ENCODE measurements around the gene ZNF276. TPM values are rescaled to one million over a fixed set of nuclear protein-coding genes. Genes with fewer than 3 reads are reported as not detected.

ZNF276 gene
- polyA plus RNA-seq, 1 donor (not counting 4 experiments of a cell fraction or from before 2014, with no cell fraction given): 11.3 TPM

- FAIRE-seq (no peak), DNase-seq (ENCODE audit: low read depth, low spot score) (no peak)
- no peaks in the 10 kb centered on the region for H3K27me3 ChIP-seq (ENCODE audit: control insufficient read depth, extremely low read depth, insufficient read depth, low read length)
- no peak overlapping the region for H2AFZ ChIP-seq (ENCODE audit: control insufficient read depth, low read length)
- H3K9ac ChIP-seq (ENCODE audit: control insufficient read depth, extremely low read depth, insufficient read depth, low read length): no peak overlapping the region
- TF ChIP-seq EZH2 (IDR thresholded peaks at IDR 0.05; ENCODE audit: low read length): no peak
- no peak for TF ChIP-seq CTCF (optimal IDR thresholded peaks at IDR 0.05 in 1 of 3, IDR thresholded peaks at IDR 0.05 in 1 of 3, conservative IDR thresholded peaks at IDR 0.05 in 1 of 3; ENCODE audit: extremely low read depth in 1 of 3, insufficient read depth in 2 of 3, low read length in 3 of 3)
- H3K4me3 ChIP-seq (ENCODE audit: control insufficient read depth in 2 of 3, extremely low read depth in 1 of 3, insufficient read depth in 2 of 3, low read depth in 1 of 3, low read length in 3 of 3): no peak overlapping the region
- peaks cover 8% of the 10 kb centered on the region for H3K4me1 ChIP-seq (ENCODE audit: control insufficient read depth, extremely low read depth, insufficient read depth, low read length)
- no peak overlapping the region for H3K4me2 ChIP-seq (ENCODE audit: control insufficient read depth, extremely low read depth, insufficient read depth, low read depth, low read length)
- dilution Hi-C loops (cut with MboI; ENCODE audit: extremely low pct_ligation_motif_present, low sequenced_read_pairs): no loop called here
- H3K9me3 ChIP-seq (ENCODE audit: control insufficient read depth, low read depth, low read length): no peaks in the 10 kb centered on the region
- H3K36me3 ChIP-seq (ENCODE audit: control insufficient read depth in 2 of 2, extremely low read depth in 1 of 2, insufficient read depth in 2 of 2, low read length in 2 of 2): peaks cover 0 to 1% of the 10 kb centered on the region in 2 experiments
- H3K27ac ChIP-seq (ENCODE audit: control insufficient read depth, insufficient read depth, low read length): no peak overlapping the region
- peaks cover 3% of the 10 kb centered on the region for H3K79me2 ChIP-seq (ENCODE audit: control insufficient read depth, insufficient read depth, low read length)
- H4K20me1 ChIP-seq (ENCODE audit: control insufficient read depth, extremely low read depth, insufficient read depth, low read length): no peaks in the 10 kb centered on the region
- H3K9me1 ChIP-seq (ENCODE audit: control insufficient read depth, extremely low read depth, insufficient read depth, low read length): no peaks in the 10 kb centered on the region
Observed at GRCh38 chr16:89707695-89708094, 13.6 kb upstream of the ZNF276 start.

GRCh38 chr16:89708481-89708931 is 12.8 kb upstream of the ZNF276 start:
- Histone ChIP-seq H3K27ac (ENCODE audit: control insufficient read depth, insufficient read depth, low read length) (no peak overlapping the region), H3K9me1 (ENCODE audit: control insufficient read depth, extremely low read depth, insufficient read depth, low read length) (no peaks in the 10 kb centered on the region), H4K20me1 (ENCODE audit: control insufficient read depth, extremely low read depth, insufficient read depth, low read length) (no peaks in the 10 kb centered on the region), H3K4me3 (ENCODE audit: control insufficient read depth in 2 of 3, extremely low read depth in 1 of 3, insufficient read depth in 2 of 3, low read depth in 1 of 3, low read length in 3 of 3) (no peak overlapping the region), H3K9me3 (ENCODE audit: control insufficient read depth, low read depth, low read length) (no peaks in the 10 kb centered on the region), H3K4me2 (ENCODE audit: control insufficient read depth, extremely low read depth, insufficient read depth, low read depth, low read length) (no peak overlapping the region), H3K9ac (ENCODE audit: control insufficient read depth, extremely low read depth, insufficient read depth, low read length) (no peak overlapping the region), H3K79me2 (ENCODE audit: control insufficient read depth, insufficient read depth, low read length) (peaks cover 4% of the 10 kb centered on the region), H3K27me3 (ENCODE audit: control insufficient read depth, extremely low read depth, insufficient read depth, low read length) (no peaks in the 10 kb centered on the region), H3K36me3 (ENCODE audit: control insufficient read depth in 2 of 2, extremely low read depth in 1 of 2, insufficient read depth in 2 of 2, low read length in 2 of 2) (peaks cover 0 to 1% of the 10 kb centered on the region in 2 experiments), H2AFZ (ENCODE audit: control insufficient read depth, low read length) (no peak overlapping the region), H3K4me1 (ENCODE audit: control insufficient read depth, extremely low read depth, insufficient read depth, low read length) (peaks cover 11% of the 10 kb centered on the region)
- no peak for DNase-seq (ENCODE audit: low read depth, low spot score)
- TF ChIP-seq EZH2 (IDR thresholded peaks at IDR 0.05; ENCODE audit: low read length) (no peak), CTCF (optimal IDR thresholded peaks at IDR 0.05 in 1 of 3, IDR thresholded peaks at IDR 0.05 in 1 of 3, conservative IDR thresholded peaks at IDR 0.05 in 1 of 3; ENCODE audit: extremely low read depth in 1 of 3, insufficient read depth in 2 of 3, low read length in 3 of 3) (no peak)
- dilution Hi-C loops (cut with MboI; ENCODE audit: extremely low pct_ligation_motif_present, low sequenced_read_pairs): no loop called here
- no peak for FAIRE-seq
